Measurements from ENCODE around the gene DARS2.

DARS2 gene

GRCh38 chr1:173903827-173904531 is 79.5 kb downstream of the DARS2 start:
- no peak overlapping the region for H3K4me3 ChIP-seq (replicated peaks; ENCODE audit: low read depth, low read length)
- DNase-seq (ENCODE audit: extremely low read depth, low read depth) = no peak
- TF ChIP-seq CTCF (IDR thresholded peaks at IDR 0.05; ENCODE audit: low read depth, low read length, missing control alignments) = no peak
